Fibroblast of lung (primary cell): Measurements from ENCODE around the gene ATP11A. TPM values are rescaled to one million over a fixed set of nuclear protein-coding genes. Genes with fewer than 3 reads are reported as not detected.
"Not testable (repeated sequence)": the region's sequence is repeated elsewhere in the genome, so short reads cannot be mapped to it uniquely, and the experiment has no call there.

ENCODE experiments used
- DNase-seq, 2 donors: peaks; one replicate each; pipeline versions ENCODE4 v3.0.0 to v3.0.0-alpha.2; 2010; ENCODE audit warnings: low read depth in 2 of 2
- H2AFZ ChIP-seq: 2 replicates; pipeline ENCODE4 v1.5.1; 2012; ENCODE audit warnings: low read length, control low read depth, inconsistent platforms
- H3K27ac ChIP-seq: 2 replicates; pipeline ENCODE4 v1.5.1; 2011; ENCODE audit warnings: low read length, control low read depth; ENCODE audit not compliant: insufficient read depth
- H3K27me3 ChIP-seq: 2 replicates; pipeline ENCODE4 v1.5.1; 2011; ENCODE audit warnings: mild to moderate bottlenecking, low read length; ENCODE audit not compliant: control insufficient read depth, insufficient read depth
- H3K36me3 ChIP-seq: 2 replicates; pipeline ENCODE4 v1.5.1; 2011; ENCODE audit warnings: low read length; ENCODE audit not compliant: control insufficient read depth, insufficient read depth
- H3K4me1 ChIP-seq: 2 replicates; pipeline ENCODE4 v1.5.1; 2011; ENCODE audit warnings: low read length; ENCODE audit not compliant: control insufficient read depth, insufficient read depth; ENCODE audit errors: extremely low read depth
- H3K4me2 ChIP-seq: 2 replicates; pipeline ENCODE4 v1.5.1; 2011; ENCODE audit warnings: low read length, control low read depth; ENCODE audit not compliant: insufficient read depth; ENCODE audit errors: extremely low read depth
- H3K4me3 ChIP-seq, 4 experiments: fragments of 200-600 bp in 1 of 4; sonication (generic) in 1 of 4; replicated peaks in 1 of 4; 2 replicates each; pipeline ENCODE4 v1.5.1; 2011 to 2016; ENCODE audit warnings: low read length in 4 of 4, low read depth in 3 of 4, mild to moderate bottlenecking in 3 of 4, control low read depth in 2 of 4, inconsistent platforms in 1 of 4, mixed read lengths in 1 of 4; ENCODE audit not compliant: insufficient read depth in 1 of 4; ENCODE audit errors: control extremely low read depth in 1 of 4
- H3K79me2 ChIP-seq: 2 replicates; pipeline ENCODE4 v1.5.1; 2012; ENCODE audit warnings: mild to moderate bottlenecking, low read length, inconsistent platforms; ENCODE audit not compliant: control insufficient read depth, insufficient read depth
- H3K9ac ChIP-seq: 2 replicates; pipeline ENCODE4 v1.5.1; 2011; ENCODE audit warnings: mild to moderate bottlenecking, low read length, control low read depth; ENCODE audit not compliant: insufficient read depth
- H3K9me3 ChIP-seq: 2 replicates; pipeline ENCODE4 v1.5.1; 2012; ENCODE audit warnings: low read depth, low read length; ENCODE audit not compliant: control insufficient read depth, insufficient read depth
- H4K20me1 ChIP-seq: 2 replicates; pipeline ENCODE4 v1.5.1; 2011; ENCODE audit warnings: low read length; ENCODE audit not compliant: control insufficient read depth, insufficient read depth; ENCODE audit errors: extremely low read depth
- CTCF ChIP-seq, 2 donors: IDR thresholded peaks in 1 of 2; conservative IDR thresholded peaks in 1 of 2; 1 replicate in 1 of 2; 2 replicates in 1 of 2; pipeline ENCODE4 v1.5.1; 2011 to 2012; ENCODE audit warnings: low read length in 2 of 2, control low read depth in 1 of 2, inconsistent platforms in 1 of 2, low read depth in 1 of 2, mild to moderate bottlenecking in 1 of 2
- EZH2 ChIP-seq: IDR thresholded peaks from 2 replicates; pipeline ENCODE4 v1.5.1; 2012; ENCODE audit warnings: low read length, control low read depth, mild to moderate bottlenecking; ENCODE audit errors: missing control alignments
- polyA plus RNA-seq, 2 donors: library from polyadenylated mRNA; depleted of rRNA in 1 of 2; stranded (reverse) in 1 of 2; unstranded in 1 of 2; fragments of >200 nt; gene quantifications; 2 replicates each; pipeline ENCODE4 v1.2.1, GENCODE V29; 2011 to 2012; ENCODE audit warnings: missing spikeins in 1 of 2
- total RNA-seq: library from RNA; depleted of rRNA; stranded (reverse); fragments of >200 nt; gene quantifications from 2 replicates; pipeline ENCODE4 v1.2.1, GENCODE V29; 2014

ATP11A gene
- total and polyA plus RNA-seq, 2 donors (not counting 1 experiment from before 2014, with no cell fraction given): 2.3 to 7.8 TPM

- Histone ChIP-seq H3K9ac (no peak overlapping the region), H3K9me3 (no peaks in the 10 kb centered on the region), H3K27me3 (no peaks in the 10 kb centered on the region), H3K4me2 (no peak overlapping the region), H3K4me1 (no peaks in the 10 kb centered on the region), H2AFZ (no peak overlapping the region), H3K79me2 (no peaks in the 10 kb centered on the region), H4K20me1 (no peaks in the 10 kb centered on the region), H3K36me3 (peaks cover 2% of the 10 kb centered on the region), H3K4me3 (no peak overlapping the region), H3K27ac (no peak overlapping the region)
- DNase-seq: peak; percentile 46 to 50
- TF ChIP-seq CTCF (conservative IDR thresholded peaks at IDR 0.05 in 1 of 2, IDR thresholded peaks at IDR 0.05 in 1 of 2; ENCODE audit: low read depth in 1 of 2, low read length in 2 of 2) (no peak), EZH2 (no peak)
Measured at GRCh38 chr13:112839356-112840105, 149.7 kb downstream of the ATP11A start.

DNA sequence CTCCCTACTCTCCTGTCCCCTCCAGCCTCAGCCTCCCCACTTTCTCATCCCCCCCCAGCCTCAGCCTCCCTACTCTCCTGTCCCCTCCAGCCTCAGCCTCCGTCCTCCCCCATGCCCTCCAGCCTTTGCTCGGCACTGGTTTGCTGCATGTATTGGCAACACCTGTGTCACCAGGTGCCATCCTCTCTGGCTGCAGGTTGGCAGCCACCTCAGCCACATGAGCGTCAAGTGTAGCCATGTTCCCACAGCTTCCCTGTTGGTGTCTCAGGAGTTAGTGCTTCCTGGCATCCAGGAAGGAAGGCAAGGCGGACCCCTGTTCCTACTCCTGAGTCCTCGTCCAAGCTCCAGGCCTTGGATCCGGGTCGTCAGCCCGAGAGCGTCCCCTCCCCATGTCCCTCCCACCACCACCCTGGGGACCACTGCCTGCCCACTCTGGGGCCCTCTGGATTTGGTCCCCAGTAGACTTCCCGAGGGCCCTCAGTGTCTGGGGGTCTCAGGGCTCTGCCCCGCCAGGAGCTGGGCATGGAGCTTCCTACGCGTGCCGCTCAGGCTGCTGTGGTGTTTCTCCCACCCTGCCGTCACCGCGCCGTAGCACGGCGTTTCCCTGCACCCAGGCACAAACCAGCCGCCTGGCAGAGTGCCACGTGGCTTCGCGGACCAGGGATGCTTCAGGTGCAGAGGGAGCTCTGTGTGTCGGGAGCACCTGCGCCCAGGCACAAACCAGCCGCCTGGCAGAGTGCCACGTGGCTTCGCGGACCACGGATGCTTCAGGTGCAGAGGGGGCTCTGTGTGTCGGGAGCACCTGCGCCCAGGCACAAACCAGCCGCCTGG is 150.8 kb downstream of the ATP11A start:
- no peaks in the 10 kb centered on the region for H3K27me3 ChIP-seq
- no peaks in the 10 kb centered on the region for H3K9me3 ChIP-seq
- no peak for DNase-seq
- H2AFZ ChIP-seq: no peak overlapping the region
- H4K20me1 ChIP-seq: no peaks in the 10 kb centered on the region
- no peak overlapping the region for H3K27ac ChIP-seq
- no peak overlapping the region for H3K9ac ChIP-seq
- H3K4me3 ChIP-seq: no peak overlapping the region
- no peaks in the 10 kb centered on the region for H3K36me3 ChIP-seq
- no peak for TF ChIP-seq CTCF (conservative IDR thresholded peaks at IDR 0.05 in 1 of 2, IDR thresholded peaks at IDR 0.05 in 1 of 2; ENCODE audit: low read depth in 1 of 2, low read length in 2 of 2)
- no peak for TF ChIP-seq EZH2
- no peaks in the 10 kb centered on the region for H3K4me1 ChIP-seq
- H3K4me2 ChIP-seq: no peak overlapping the region
- no peaks in the 10 kb centered on the region for H3K79me2 ChIP-seq

- not testable (repeated sequence) for H4K20me1 ChIP-seq, H3K9ac ChIP-seq, H3K27ac ChIP-seq, H3K79me2 ChIP-seq, H3K27me3 ChIP-seq, H3K36me3 ChIP-seq, H3K4me3 ChIP-seq, H3K9me3 ChIP-seq, DNase-seq, H3K4me1 ChIP-seq, H2AFZ ChIP-seq, H3K4me2 ChIP-seq
Measured at GRCh38 chr13:112841303-112842015, 151.6 kb downstream of the ATP11A start.
